Measurements from ENCODE around the gene SF3A2. TPM values are rescaled to one million over a fixed set of nuclear protein-coding genes. Genes with fewer than 3 reads are reported as not detected.
A peak's percentile ranks its signal among the peaks of the same experiment; 100 is the strongest.
"Not testable (repeated sequence)": the region's sequence is repeated elsewhere in the genome, so short reads cannot be mapped to it uniquely, and the experiment has no call there.

Gene SF3A2
- total and polyA plus RNA-seq, 2 donors (not counting 1 experiment from before 2014, with no cell fraction given) = 98.2 to 140 TPM

DNA sequence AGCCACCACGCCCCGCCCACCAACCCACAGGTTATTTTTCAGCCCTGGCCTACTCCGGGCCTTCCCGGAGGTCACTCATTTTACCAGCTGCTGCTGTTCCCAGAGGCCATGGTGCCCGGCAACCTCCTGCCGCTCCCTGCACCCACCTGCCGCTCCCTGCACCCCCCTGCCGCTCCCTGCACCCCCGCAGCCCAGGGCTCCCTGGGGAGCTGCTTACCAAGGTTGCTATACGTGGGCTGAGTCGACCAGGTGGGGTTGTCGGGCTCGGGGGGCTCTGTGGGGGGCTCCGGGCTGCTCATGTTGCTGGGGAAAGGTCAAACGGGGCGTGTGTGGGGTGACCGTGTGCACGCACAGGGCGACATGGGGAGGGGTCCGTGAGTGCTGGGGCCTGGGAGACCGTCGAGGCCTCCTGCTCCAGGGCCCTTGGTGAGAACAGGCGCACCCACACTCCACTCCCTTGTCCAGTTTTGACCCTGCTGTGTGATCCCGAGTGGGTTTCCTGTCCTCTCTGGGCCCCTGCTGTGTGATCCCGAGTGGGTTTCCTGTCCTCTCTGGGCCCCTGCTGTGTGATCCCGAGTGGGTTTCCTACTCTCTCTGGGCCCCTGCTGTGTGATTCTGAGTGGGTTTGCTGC, 44.1 kb downstream of the SF3A2 start:
- peaks cover 41% of the 10 kb centered on the region for H3K79me2 ChIP-seq (ENCODE audit: control insufficient read depth, insufficient read depth, low read length)
- peak overlapping the region; percentile 33 for H3K4me2 ChIP-seq (replicated peaks; ENCODE audit: low read depth, low read length, poor library complexity, severe bottlenecking)
- H3K4me1 ChIP-seq (ENCODE audit: control insufficient read depth in 2 of 2, insufficient read depth in 2 of 2, low read length in 2 of 2) = peaks cover 16 to 35% of the 10 kb centered on the region in 2 donors
- H3K4me1 Mint-ChIP-seq = peaks cover 28% of the 10 kb centered on the region
- no peak overlapping the region for H3K9ac ChIP-seq (ENCODE audit: low read length)
- ChIA-PET POLR2A (interaction anchor here (0.6 to 8.9 kb wide), 3 partner anchors 8 to 17 kb away, joined by 4 to 65 read pairs (median 4); no protein-coding TSS in a partner anchor), CTCF (interaction anchor here (1.2 to 5.0 kb wide), 3 partner anchors 8 to 113 kb away, joined by 4 to 30 read pairs (median 5); no protein-coding TSS in a partner anchor)
- H3K27ac ChIP-seq (ENCODE audit: low read length in 2 of 2) = no peak overlapping the region
- no peaks in the 10 kb centered on the region for H3K9me3 ChIP-seq (ENCODE audit: control extremely low read depth in 1 of 3, control insufficient read depth in 2 of 3, insufficient read depth in 1 of 3, low read length in 2 of 3)
- ATAC-seq (ENCODE audit: low read depth) (no peak), DNase-seq (no peak)
- TF ChIP-seq CTCF (IDR thresholded peaks at IDR 0.05) (no peak), EZH2 (IDR thresholded peaks at IDR 0.05; ENCODE audit: borderline replicate concordance, insufficient read depth, low read depth, low read length, poor library complexity, severe bottlenecking) (no peak)
- H3K4me3 Mint-ChIP-seq = no peak overlapping the region
- WGBS (ENCODE audit: insufficient coverage) = 82% methylated on average over 19 of the region's 26 CpGs
- H3K9me3 Mint-ChIP-seq (ENCODE audit: insufficient read depth) = no peaks in the 10 kb centered on the region
- H4K20me1 ChIP-seq (ENCODE audit: control insufficient read depth, insufficient read depth, low read length, poor library complexity, severe bottlenecking) = peaks cover 11% of the 10 kb centered on the region
- H3K36me3 ChIP-seq (replicated peaks in 1 of 2; ENCODE audit: control extremely low read depth in 1 of 2, control insufficient read depth in 1 of 2, extremely low read depth in 1 of 2, insufficient read depth in 2 of 2, low read length in 1 of 2) = no peaks in the 10 kb centered on the region
- H3K27ac Mint-ChIP-seq = no peak overlapping the region
- intact Hi-C loops (cut with micrococcal nuclease) = no loop called here
- no peak overlapping the region for H3K4me3 ChIP-seq (ENCODE audit: control extremely low read depth in 1 of 5, extremely low read depth in 1 of 5, insufficient read depth in 1 of 5, low read depth in 2 of 5, low read length in 4 of 5)
- H2AFZ ChIP-seq (ENCODE audit: insufficient read depth, low read depth, low read length, poor library complexity, severe bottlenecking) = no peak overlapping the region
- no peaks in the 10 kb centered on the region for H3K27me3 ChIP-seq (replicated peaks in 1 of 4; ENCODE audit: control extremely low read depth in 1 of 4, control insufficient read depth in 3 of 4, insufficient read depth in 4 of 4, low read length in 3 of 4)
- no peaks in the 10 kb centered on the region for H3K27me3 Mint-ChIP-seq

DNA sequence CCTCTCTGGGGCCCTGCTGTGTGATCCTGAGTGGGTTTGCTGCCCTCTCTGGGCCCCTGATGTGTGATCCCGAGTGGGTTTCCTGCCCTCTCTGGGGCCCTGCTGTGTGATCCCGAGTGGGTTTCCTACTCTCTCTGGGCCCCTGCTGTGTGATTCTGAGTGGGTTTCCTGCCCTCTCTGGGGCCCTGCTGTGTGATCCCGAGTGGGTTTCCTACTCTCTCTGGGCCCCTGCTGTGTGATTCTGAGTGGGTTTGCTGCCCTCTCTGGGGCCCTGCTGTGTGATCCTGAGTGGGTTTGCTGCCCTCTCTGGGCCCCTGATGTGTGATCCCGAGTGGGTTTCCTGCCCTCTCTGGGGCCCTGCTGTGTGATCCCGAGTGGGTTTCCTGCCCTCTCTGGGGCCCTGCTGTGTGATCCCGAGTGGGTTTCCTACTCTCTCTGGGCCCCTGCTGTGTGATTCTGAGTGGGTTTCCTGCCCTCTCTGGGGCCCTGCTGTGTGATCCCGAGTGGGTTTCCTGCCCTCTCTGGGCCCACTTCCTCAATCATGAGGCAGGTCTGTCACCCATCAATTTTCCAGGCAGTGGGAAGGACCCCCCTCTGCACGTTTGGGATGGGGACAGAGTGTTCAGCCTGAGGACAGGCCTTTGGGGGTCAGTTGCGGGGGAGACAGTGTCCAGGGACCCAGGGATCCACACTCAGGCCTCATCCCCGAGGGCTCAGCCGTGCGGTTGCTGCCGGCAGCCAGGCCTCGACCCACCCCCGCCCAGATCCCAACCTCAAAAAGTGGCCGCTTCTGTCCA, 44.8 kb downstream of the SF3A2 start:
- H3K4me3 Mint-ChIP-seq = peak overlapping the region; percentile 78
- H3K36me3 ChIP-seq (replicated peaks in 1 of 2; ENCODE audit: control extremely low read depth in 1 of 2, control insufficient read depth in 1 of 2, extremely low read depth in 1 of 2, insufficient read depth in 2 of 2, low read length in 1 of 2); intact Hi-C loops (cut with micrococcal nuclease); H3K9me3 ChIP-seq (ENCODE audit: control extremely low read depth in 1 of 3, control insufficient read depth in 2 of 3, insufficient read depth in 1 of 3, low read length in 2 of 3); H3K9me3 Mint-ChIP-seq (ENCODE audit: insufficient read depth); H3K27me3 Mint-ChIP-seq; H3K27me3 ChIP-seq (replicated peaks in 1 of 4; ENCODE audit: control extremely low read depth in 1 of 4, control insufficient read depth in 3 of 4, insufficient read depth in 4 of 4, low read length in 3 of 4); H2AFZ ChIP-seq (ENCODE audit: insufficient read depth, low read depth, low read length, poor library complexity, severe bottlenecking); ATAC-seq (ENCODE audit: low read depth); H4K20me1 ChIP-seq (ENCODE audit: control insufficient read depth, insufficient read depth, low read length, poor library complexity, severe bottlenecking); DNase-seq: not testable (repeated sequence)
- peak overlapping the region in 4 of 5 experiments; percentile 38 to 60 (median 41) for H3K4me3 ChIP-seq (ENCODE audit: control extremely low read depth in 1 of 5, extremely low read depth in 1 of 5, insufficient read depth in 1 of 5, low read depth in 2 of 5, low read length in 4 of 5)
- 0% methylated on average over 3 of the region's 16 CpGs for WGBS (ENCODE audit: insufficient coverage)
- peak overlapping the region; percentile 88 for H3K27ac Mint-ChIP-seq
- peaks cover 16 to 38% of the 10 kb centered on the region in 2 donors for H3K4me1 ChIP-seq (ENCODE audit: control insufficient read depth in 2 of 2, insufficient read depth in 2 of 2, low read length in 2 of 2)
- H3K4me1 Mint-ChIP-seq = peaks cover 27% of the 10 kb centered on the region
- H3K9ac ChIP-seq (ENCODE audit: low read length) = peak overlapping the region; percentile 63
- ChIA-PET CTCF (interaction anchor here (0.7 kb wide), 1 partner anchor 676 kb away, joined by 4 read pairs; no protein-coding TSS in a partner anchor), POLR2A (interaction anchor here (0.6 to 1.4 kb wide), 3 partner anchors 13 to 225 kb away, joined by 3 read pairs; no protein-coding TSS in a partner anchor)
- H3K27ac ChIP-seq (ENCODE audit: low read length in 2 of 2) = peak overlapping the region; percentile 4 to 32
- peaks cover 36% of the 10 kb centered on the region for H3K79me2 ChIP-seq (ENCODE audit: control insufficient read depth, insufficient read depth, low read length)
- peak overlapping the region; percentile 88 for H3K4me2 ChIP-seq (replicated peaks; ENCODE audit: low read depth, low read length, poor library complexity, severe bottlenecking)
